Right ventricle myocardium inferior (tissue), 1 donor: ENCODE data around the gene AK1. TPM values are rescaled to one million over a fixed set of nuclear protein-coding genes. Genes with fewer than 3 reads are reported as not detected.
"Not testable (repeated sequence)": the region's sequence is repeated elsewhere in the genome, so short reads cannot be mapped to it uniquely, and the experiment has no call there.

Experiments
- ATAC-seq: fragments of 200-7000 bp; cut with Tn5 transposase; one replicate; pipeline ENCODE4 v1.9.1; 2020; ENCODE audit warnings: mild to moderate bottlenecking, moderate library complexity
- DNase-seq: peaks from one replicate; pipeline ENCODE4 v3.0.0; 2021; ENCODE audit errors: missing footprints
- intact Hi-C: fragments of 100-400 bp; cut with DNase I; formaldehyde crosslinking; loops from one replicate; pipeline ENCODE4 v1.11.0; 2022
- total RNA-seq: library from RNA; stranded (reverse); fragmentation: NEBNext Ultra II Directional; extraction: Animal tissue kit (Norgen Biotek cat#: 25700); gene quantifications from one replicate; pipeline ENCODE4 v1.2.1, GENCODE V29; 2021
- donor health status: DM: no; HTN: yes; CAD: no; lungs with severe emphysema.

Gene AK1
- total RNA-seq, 1 donor from 2014 or later, result 880 TPM

DNA sequence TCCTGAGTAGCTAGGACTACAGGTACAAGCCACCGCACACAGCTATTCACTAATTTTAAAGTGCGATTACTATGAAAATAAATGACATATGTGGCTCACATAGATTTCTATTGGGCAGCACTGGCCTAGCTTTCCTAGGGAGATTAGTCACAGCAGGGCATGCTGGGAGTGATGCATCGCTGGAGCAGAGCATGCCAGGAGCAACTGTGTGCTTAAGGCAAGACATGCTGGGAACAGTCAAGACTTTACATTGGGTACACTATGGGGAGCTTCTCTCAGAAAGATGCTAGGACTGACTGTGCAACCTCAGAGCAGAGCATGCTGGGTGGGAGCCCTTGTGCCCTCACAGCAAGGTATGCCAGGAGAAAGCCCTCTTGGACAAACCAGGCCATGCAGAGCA, 12.6 kb upstream of the AK1 start:
- no peak for ATAC-seq
- intact Hi-C loops, result no loop called here

DNA sequence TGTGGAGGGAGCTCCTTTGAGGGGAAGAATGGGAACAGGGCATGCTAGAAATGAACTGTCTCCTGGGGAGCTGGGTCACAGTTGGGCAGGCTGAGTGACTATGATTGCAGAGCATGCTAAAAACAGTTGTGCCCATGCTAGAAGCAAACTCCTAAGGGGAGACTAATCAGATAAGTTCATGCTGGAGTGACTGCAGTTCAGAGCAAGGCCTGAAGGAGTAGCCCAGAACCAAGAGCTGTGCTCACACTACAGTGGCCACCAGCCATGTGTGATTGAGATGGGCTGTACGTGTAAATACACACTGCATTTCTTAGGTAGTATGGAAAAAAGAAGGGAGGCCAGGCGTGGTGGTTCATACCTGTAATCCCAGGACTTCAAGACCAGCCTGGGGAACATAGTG, 10.3 kb upstream of the AK1 start:
- intact Hi-C loops, result loop anchor here (5.0 kb wide), 1 partner anchor 410 kb away; no protein-coding TSS in a partner anchor
- no peak for DNase-seq
- no peak for ATAC-seq

More for the DNA sequence above, 12.6 kb upstream of the AK1 start:
- DNase-seq, result no peak

DNA sequence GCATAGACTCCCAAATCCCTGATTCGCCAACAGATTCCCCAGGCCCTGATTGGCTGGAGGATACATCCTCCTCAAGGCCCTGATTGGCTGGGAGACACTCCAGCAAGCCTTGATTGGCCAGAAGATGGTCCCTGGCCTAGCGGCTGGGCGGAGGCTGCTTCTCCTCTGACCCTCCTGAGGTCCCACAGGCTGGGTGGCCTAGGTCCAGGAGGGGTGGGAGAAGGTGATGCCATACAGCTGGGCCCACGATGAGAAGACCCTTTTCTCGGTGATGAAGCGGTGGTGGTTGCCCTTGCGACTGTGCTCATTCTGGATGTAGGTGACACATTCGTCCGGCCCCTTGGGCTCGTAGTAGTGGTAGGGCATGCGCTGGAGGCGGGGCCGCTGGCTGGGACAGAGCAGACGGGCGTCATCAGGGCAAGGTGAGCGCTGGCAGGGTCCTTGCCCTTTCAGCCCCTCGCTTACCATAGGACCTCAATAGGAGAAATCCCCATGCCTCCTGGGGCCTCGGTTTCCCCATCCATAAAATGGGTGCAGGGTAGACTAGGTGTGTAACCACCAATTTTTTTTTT, 9.0 kb upstream of the AK1 start:
- ATAC-seq, result no peak
- no peak for DNase-seq
- intact Hi-C loops, result loop anchor here (5.0 kb wide), 1 partner anchor 409 kb away; no protein-coding TSS in a partner anchor

DNA sequence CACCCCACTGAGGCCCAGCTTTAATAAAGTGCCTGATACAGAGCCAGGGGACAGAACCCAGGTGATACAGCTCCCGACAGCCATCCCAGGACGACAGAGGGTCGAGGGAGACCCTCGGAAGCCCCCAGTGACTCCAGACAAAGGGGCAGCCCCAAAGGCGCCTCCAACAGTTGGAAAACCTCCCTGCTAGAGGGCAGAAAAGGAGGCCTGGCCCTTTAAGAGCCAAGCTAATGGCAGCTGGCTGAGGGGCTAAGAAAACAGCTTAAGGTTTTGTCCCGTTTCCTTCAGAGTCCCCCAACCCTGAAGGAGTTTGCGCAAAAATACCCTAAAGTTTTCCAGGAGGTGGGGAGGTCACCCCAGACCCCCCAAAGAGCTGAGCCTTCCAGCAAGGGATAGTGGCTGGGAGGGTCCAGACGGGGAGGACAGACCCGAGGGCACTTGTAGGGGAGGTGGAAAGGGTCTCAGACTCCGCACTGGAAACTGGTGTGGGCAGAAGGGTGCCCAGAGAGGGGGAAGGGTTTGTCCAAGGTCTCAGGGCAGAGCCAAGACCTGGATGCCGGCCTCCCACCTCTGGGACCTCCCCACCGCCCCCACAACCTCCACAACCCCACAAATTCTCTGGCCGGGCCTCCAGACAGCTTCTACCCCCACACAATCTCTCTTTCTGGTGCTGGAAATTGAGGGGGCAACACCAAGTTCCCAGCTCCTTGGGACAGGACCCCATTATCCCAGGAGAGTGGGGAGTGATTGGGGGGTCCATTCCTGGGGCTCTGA, 8.2 kb upstream of the AK1 start:
- ATAC-seq (no peak), DNase-seq (no peak)
- intact Hi-C loops, result loop anchor here (5.0 kb wide), 1 partner anchor 408 kb away; no protein-coding TSS in a partner anchor

DNA sequence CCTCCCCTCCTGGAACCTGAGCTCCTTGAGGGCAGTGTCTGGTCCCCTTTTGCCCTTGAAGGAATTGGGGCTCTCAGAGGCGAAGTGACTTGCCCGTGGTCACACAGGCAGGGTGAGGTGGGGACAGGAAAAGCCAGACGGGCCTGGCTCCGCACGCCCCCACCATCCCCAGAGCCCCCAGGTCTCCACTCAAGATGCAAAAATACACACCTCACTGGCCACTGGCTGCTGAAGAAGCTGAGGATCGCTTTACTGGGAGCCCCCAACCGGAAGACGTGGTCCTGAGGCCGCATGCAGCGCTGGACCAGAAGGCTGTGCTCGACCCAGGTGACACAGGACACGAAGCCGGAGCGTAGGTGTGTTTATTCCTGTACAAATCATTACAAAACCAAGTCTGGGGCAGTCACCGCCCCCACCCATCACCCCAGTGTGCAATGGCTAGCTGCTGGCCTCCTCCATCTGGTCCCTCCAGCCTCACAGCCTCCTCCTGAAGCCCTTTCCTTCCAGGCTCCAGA, 7.6 kb upstream of the AK1 start:
- ATAC-seq (no peak), DNase-seq (no peak)
- intact Hi-C loops, result loop anchor here (5.0 kb wide), 1 partner anchor 408 kb away; no protein-coding TSS in a partner anchor

DNA sequence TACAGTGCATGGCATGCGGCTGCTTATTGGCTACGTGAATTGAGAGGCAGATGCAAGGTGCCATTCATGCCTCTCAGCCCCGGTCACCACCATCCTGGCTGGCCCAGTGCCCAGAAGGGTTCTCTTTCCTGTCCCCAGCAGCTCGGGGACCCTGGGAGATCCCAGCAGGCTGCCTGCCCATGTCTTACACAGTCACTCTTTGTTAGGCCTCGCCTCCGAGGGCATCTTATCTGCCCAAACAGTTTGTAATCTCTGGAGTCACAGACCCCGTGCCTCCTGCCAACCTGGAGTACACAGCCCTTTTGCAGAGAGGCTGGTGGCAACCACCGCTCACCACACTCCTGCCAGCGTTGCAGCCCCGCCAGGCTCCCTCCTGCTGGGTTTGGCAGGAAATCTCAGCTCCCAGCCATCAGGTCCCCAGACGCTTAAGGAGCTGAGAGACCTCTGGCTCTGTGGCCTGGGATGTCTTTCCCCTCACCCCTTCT, 7.0 kb upstream of the AK1 start:
- ATAC-seq (peak; percentile 42), DNase-seq (no peak)
- intact Hi-C loops, result no loop called here

DNA sequence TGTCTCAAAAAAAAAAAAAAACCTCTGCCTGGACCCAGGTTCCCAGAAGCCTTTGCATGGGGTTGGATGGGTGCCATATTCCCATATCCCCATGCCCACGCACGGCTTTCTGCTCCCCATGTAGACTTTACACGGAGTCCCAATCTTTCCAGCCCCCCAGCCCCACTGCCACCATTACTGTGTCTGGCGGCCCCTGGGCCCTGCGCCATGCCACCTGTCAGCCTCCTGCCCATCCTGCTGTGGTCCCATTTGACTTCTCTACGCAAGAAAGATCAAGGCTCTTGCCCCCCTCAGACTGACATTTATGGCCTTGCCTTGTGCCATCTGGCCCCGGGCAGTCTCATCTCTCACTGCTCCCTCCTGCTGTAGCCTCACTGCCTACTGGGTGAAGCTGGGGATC, 6.5 kb upstream of the AK1 start:
- intact Hi-C loops, result no loop called here
- no peak for DNase-seq
- peak; percentile 11 for ATAC-seq

DNA sequence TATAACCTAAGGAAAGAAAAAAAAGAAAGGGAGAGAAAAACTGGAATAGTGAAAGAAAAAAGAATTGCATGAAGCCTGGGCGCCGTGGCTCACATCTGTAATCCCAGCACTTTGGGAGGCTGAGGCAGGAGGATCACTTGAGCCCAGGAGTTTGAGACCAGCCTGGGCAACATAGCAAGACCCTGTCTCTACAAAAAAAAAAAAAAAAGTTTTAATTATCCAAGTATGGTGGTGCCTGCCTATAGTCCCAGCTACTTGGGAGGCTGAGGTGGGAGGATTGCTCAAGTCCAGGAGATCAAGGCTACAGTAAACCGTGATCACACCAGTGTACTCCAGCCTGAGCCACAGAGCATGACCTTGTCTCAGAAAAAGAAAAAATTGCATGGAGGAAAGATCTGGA, 4.2 kb upstream of the AK1 start:
- intact Hi-C loops, DNase-seq, ATAC-seq: not testable (repeated sequence)

DNA sequence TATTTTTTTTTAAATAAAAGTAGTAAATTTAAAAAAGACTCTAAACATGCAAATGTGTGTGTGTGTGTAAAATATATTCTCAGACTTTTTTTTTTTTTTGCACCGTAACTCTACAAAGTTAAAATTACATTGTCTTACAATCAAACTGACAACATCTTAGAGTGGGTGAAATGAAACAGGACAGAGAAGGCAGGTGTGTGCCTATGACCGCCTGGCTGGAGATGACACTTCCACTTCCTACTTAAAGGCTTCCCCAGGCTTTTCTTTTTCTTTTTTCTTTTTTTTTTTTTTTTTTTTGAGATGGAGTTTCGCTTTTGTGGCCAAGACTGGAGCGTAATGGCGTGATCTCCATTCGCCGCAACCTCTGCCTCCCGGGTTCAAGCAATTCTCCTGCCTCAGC, 2.7 kb upstream of the AK1 start:
- ATAC-seq, result no peak
- intact Hi-C loops, result no loop called here
- no peak for DNase-seq

DNA sequence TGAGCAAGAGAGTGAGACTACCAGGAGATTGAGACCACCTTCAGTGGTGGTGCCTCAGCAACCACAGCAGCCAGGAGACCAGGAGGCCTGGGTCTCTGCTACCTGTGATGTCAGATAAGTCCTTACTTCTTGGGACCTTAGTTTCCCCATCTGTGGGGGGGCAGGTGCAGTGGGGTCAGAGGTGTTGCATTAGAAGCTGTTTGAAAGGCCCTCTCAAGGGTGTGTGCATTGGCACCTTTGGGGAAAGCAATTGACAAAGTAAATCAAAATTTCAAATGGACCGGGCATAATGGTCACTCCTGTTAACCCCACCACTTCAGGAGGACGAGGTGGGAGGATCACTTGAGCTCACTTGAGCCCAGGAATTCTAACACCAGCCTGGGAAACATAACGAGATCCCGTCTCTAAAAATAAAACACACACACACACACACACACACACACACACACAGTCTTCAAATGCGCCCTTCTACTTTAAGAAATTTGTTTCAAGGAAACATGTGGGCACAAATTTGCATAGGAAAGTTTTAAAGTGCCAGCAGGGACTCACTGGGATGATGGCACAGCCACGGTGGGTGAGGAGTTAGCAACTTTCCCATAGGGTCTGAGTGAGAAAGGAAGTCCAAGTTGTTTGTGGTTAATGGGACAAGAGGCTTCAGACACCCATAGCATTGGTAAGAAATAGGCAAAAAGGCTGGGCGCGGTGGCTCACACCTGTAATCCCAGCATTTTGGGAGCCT, 1.3 kb upstream of the AK1 start:
- intact Hi-C loops, result loop anchor here (5.0 kb wide), 1 partner anchor 38 kb away; the partner anchor contains the start of gene ST6GALNAC4
- ATAC-seq (no peak), DNase-seq (no peak)

DNA sequence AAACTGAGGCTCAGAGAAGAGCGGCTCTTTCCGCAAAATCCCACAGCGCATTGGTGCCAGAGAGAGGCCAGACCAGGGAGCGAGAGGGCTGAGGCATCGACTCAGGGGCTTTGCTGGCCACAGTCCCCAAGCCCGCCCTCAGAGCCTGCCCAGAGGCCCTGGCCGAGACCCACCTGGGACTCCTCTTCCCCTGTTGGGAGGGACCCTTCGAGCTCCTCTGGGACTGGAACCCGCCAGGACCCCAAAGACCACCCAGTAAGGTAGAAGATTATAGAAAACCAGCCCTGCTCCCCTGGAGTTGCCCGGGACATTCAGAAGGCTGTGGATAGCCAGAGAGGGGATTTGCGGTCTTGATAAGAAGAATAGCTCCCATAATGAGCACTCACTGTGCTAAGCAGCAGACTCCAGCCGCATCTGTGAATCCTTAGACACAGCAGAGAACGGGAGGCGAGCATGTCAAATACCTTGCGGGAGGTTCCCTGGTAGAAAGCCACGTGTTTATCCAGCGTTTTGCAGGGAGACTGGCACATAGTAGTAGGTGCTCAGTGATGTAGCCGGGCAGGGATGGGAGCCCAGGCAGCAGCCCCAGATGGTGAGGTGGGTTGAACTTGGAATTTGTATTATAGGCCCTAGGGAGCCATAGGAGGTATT, 651 bp upstream of the AK1 start:
- no peak for ATAC-seq
- DNase-seq, result no peak
- intact Hi-C loops, result loop anchor here (5.0 kb wide), 1 partner anchor 39 kb away; the partner anchor contains the start of gene ST6GALNAC4

DNA sequence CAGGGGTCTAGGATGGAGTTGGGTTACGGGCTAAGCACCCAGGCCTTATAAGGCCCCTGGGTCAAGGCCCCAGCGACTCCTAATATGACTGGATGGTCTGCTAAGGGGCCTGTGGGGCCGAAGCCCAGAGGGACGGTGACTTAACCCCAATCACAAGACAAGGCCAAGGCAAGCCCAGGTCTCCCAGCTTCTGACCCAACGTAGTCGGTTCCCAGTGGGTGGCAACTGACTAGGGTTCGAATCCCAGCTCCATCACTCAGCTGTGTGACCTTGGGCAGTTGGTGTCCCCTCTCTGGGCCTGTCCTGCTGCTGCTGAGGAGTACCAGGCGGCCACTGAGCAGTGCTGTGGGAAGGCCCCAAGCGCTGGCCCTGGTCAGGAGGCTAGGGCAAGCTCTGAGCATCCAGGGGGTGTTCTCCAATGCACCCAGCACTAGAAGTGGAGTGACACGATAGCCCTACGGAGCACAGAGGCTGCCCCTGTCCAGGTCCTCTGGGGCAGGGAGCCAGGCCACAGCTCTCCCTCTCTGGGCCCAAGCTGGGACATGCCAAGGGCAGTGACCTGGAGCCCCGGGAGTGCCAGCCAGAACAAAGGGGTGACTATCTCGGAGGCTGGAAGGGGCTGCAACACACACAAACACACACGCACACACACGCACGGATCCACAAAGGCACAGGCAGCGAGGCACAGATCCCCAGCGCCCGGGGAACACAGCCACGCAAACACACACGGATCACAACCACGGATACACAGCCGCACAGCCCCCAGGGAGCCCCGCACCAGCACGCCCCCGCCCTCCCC, 512 bp downstream of the AK1 start:
- DNase-seq (no peak), ATAC-seq (peak; percentile 46)
- intact Hi-C loops, result loop anchor here (5.0 kb wide), 1 partner anchor 40 kb away; the partner anchor contains the start of gene ST6GALNAC4

DNA sequence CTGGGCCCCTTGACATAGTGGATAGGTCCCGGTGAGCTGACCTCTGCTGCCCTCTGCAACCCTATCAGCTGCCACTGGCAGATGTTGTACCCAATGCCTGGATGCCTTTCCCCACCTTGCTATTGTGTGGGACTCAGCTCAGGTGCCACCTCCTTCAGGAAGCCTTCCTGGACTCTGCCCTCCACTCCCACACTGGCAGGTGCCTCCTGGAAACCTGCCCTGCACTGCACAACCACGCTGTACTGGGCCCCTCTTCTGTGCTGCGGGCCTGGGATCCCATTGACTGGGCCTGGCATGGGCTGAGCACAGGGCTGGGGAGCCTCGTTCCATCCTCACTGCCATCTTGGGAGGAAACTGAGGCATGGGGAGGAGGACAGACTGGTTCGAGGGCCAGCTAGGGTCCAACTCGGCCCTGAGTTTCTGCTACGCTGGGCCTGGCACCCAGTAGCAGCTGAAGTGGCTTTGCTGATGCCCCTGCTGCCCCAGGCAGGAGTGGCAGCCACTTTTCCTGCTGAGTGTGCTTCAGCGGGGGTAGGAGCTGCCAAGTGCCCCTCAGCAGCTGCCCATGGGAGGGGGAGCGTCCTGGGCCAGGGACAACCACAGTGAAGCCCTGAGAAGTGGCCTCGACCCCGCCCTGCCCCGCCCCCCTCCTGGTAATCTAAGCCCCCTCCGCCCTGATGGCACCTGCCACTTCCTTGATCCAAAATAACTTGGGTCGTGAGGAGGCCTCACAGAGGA, 1.3 kb downstream of the AK1 start:
- DNase-seq (no peak), ATAC-seq (no peak)
- intact Hi-C loops, result loop anchor here (5.0 kb wide), 1 partner anchor 41 kb away; the partner anchor contains the start of gene ST6GALNAC4

DNA sequence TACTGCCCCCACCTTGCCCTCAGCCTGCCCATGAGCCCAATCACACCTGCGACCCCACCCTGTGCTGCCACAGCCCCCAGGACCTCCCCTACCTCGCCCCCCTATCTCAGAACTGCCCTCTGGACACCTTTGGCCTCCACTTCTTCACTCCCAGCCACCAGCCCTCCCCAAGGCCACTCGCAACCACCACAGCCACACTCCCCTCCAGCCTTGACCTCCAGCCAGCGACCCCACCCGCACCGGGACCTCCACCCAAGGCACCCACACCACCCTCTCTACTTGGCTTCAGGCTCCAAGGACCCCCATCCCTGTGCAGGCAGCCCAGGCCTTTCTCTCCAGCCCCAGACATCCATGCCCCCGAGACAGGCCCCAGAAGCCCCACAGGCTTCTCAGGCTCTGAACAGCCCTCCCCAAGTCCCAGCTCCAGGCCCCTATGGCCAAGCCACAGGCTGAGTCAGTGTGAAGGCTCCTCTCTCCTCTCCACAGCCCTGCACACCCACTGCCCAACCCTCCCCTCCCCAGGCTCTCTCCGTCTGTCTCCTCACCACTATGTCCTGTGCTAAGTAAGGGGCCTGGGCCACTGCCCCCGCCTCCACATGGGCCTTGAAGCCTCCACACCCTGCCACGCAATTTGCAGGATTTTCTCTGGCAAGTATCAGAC, 2.0 kb downstream of the AK1 start:
- ATAC-seq, result no peak
- DNase-seq, result no peak
- intact Hi-C loops, result loop anchor here (5.0 kb wide), 1 partner anchor 42 kb away; the partner anchor contains the start of gene ST6GALNAC4

DNA sequence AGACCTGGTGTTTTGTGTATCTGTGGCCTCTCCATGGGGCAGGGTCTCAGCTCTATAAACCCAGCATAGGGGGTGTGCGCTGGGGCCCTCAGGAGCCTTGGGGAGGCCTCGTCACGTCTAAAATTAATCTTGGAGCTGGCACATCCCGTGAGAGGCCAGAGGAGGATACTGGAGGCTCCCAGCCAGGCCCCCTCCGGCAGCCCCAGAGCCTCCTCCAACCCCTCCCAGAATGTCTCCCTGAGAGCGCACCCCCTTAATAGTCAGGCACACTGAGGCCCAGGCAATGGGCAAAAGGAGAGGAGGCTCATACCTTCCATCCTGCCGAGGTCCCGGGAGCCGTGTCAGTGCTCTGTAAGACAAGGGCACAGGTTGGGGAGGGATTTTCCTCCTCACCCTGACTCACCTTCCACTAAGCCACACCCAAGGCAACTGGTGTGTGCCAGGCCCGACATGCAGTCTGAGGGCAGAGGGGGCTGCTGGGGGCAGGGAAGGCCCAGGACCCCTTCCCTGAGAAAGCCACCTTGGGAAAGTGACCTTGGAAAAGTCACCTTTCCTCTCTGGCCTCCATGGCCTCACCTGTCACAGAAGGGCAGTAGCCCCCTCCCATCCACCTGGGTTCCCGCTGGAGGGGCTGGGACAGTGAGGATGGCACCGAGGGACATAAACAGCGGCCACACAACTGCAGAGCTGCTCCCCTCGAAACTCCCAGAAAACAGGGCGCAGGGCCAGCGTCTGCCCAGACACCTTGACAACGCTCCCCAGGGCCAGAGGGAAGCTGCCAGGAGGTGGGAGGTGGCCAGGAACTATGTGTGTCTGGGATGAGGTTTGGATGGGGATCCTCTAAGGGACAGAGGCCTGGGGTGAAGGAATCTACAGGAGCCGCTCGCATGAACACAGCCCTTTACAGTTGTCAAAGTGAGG, 2.9 kb downstream of the AK1 start:
- intact Hi-C loops, result loop anchor here (5.0 kb wide), 1 partner anchor 43 kb away; the partner anchor contains the start of gene ST6GALNAC4
- ATAC-seq, result peak; percentile 0

More for the DNA sequence above, 2.9 kb downstream of the AK1 start:
- DNase-seq, result no peak
